ENCODE measurements around the gene RNF112. TPM values are rescaled to one million over a fixed set of nuclear protein-coding genes. Genes with fewer than 3 reads are reported as not detected.
A peak's percentile ranks its signal among the peaks of the same experiment; 100 is the strongest.
"Not testable (repeated sequence)": the region's sequence is repeated elsewhere in the genome, so short reads cannot be mapped to it uniquely, and the experiment has no call there.

The RNF112 gene
- total RNA-seq, 2 experiments from 2014 or later: 0.14 to 0.20 TPM

- DNase-seq, CTCF ChIA-PET, ATAC-seq, H3K27ac Mint-ChIP-seq, H3K36me3 Mint-ChIP-seq, H3K4me3 Mint-ChIP-seq, H3K4me1 Mint-ChIP-seq: not testable (repeated sequence)
- peaks cover 21% of the 10 kb centered on the region for H3K9me3 Mint-ChIP-seq (ENCODE audit: low read depth)
- peaks cover 24% of the 10 kb centered on the region for H3K27me3 Mint-ChIP-seq
These were observed 30.3 kb downstream of the RNF112 start for GRCh38 chr17:19441288-19441687.

- Mint-ChIP-seq H3K27me3 (peaks cover 32% of the 10 kb centered on the region), H3K4me3 (no peak overlapping the region), H3K36me3 (peaks cover 8% of the 10 kb centered on the region), H3K4me1 (peaks cover 4% of the 10 kb centered on the region), H3K27ac (no peak overlapping the region), H3K9me3 (ENCODE audit: low read depth) (peaks cover 21% of the 10 kb centered on the region)
- ATAC-seq: no peak
- DNase-seq: no peak
- CTCF ChIA-PET: interaction anchor here (1.4 to 2.3 kb wide), 2 partner anchors 77 to 80 kb away, joined by 3 to 15 read pairs; partner anchors contain the start of gene B9D1
These were observed 31.7 kb downstream of the RNF112 start for GRCh38 chr17:19442731-19443130.

GRCh38 chr17:19443148-19443547 is 32.1 kb downstream of the RNF112 start:
- Mint-ChIP-seq H3K4me1 (peaks cover 4% of the 10 kb centered on the region), H3K4me3 (no peak overlapping the region)
- no peak for ATAC-seq

GRCh38 chr17:19445105-19445504 is 34.1 kb downstream of the RNF112 start:
- Mint-ChIP-seq H3K27ac (no peak overlapping the region), H3K36me3 (peaks cover 8% of the 10 kb centered on the region), H3K4me1 (peaks cover 4% of the 10 kb centered on the region), H3K9me3 (ENCODE audit: low read depth) (peaks cover 21% of the 10 kb centered on the region), H3K4me3 (no peak overlapping the region), H3K27me3 (peaks cover 33% of the 10 kb centered on the region)
- ATAC-seq: no peak
- no peak for DNase-seq
- CTCF ChIA-PET: interaction anchor here (3.6 to 5.6 kb wide), 2 partner anchors 12 to 83 kb away, joined by 21 to 114 read pairs; partner anchors contain the start of gene B9D1

More at GRCh38 chr17:19443148-19443547, 32.1 kb downstream of the RNF112 start:
- H3K36me3 Mint-ChIP-seq: peaks cover 8% of the 10 kb centered on the region
- peaks cover 34% of the 10 kb centered on the region for H3K27me3 Mint-ChIP-seq
- DNase-seq: no peak
- no peak overlapping the region for H3K27ac Mint-ChIP-seq
- H3K9me3 Mint-ChIP-seq (ENCODE audit: low read depth): peaks cover 21% of the 10 kb centered on the region
- CTCF ChIA-PET: interaction anchor here (1.4 to 2.3 kb wide), 2 partner anchors 78 to 80 kb away, joined by 3 to 15 read pairs; partner anchors contain the start of gene B9D1

- not testable (repeated sequence) for H3K36me3 Mint-ChIP-seq, DNase-seq, H3K27ac Mint-ChIP-seq, H3K4me1 Mint-ChIP-seq, ATAC-seq, H3K4me3 Mint-ChIP-seq
- H3K9me3 Mint-ChIP-seq (ENCODE audit: low read depth): peaks cover 21% of the 10 kb centered on the region
- H3K27me3 Mint-ChIP-seq: peaks cover 29% of the 10 kb centered on the region
- CTCF ChIA-PET: interaction anchor here (0.6 to 5.6 kb wide), 12 partner anchors 10 to 166 kb away, joined by 3 to 114 read pairs (median 5); partner anchors contain the start of genes B9D1 and MAPK7
These were observed 35.5 kb downstream of the RNF112 start for GRCh38 chr17:19446577-19446976.

- H3K4me1 Mint-ChIP-seq: peaks cover 2% of the 10 kb centered on the region
- no peak overlapping the region for H3K27ac Mint-ChIP-seq
- peaks cover 29% of the 10 kb centered on the region for H3K27me3 Mint-ChIP-seq
- CTCF ChIA-PET: interaction anchor here (0.6 to 5.6 kb wide), 13 partner anchors 10 to 167 kb away, joined by 3 to 114 read pairs (median 5); partner anchors contain the start of genes B9D1 and MAPK7
- peaks cover 8% of the 10 kb centered on the region for H3K36me3 Mint-ChIP-seq
- ATAC-seq (peak; percentile 49), DNase-seq (peak; percentile 77)
- no peak overlapping the region for H3K4me3 Mint-ChIP-seq
- peaks cover 20% of the 10 kb centered on the region for H3K9me3 Mint-ChIP-seq (ENCODE audit: low read depth)
These were observed 36.1 kb downstream of the RNF112 start for GRCh38 chr17:19447085-19447583.

GRCh38 chr17:19448341-19449268 is 37.6 kb downstream of the RNF112 start:
- Mint-ChIP-seq H3K36me3 (peaks cover 4% of the 10 kb centered on the region), H3K9me3 (ENCODE audit: low read depth) (peaks cover 9% of the 10 kb centered on the region), H3K4me1 (peaks cover 2% of the 10 kb centered on the region), H3K27me3 (peaks cover 31% of the 10 kb centered on the region), H3K4me3 (no peak overlapping the region), H3K27ac (no peak overlapping the region)
- DNase-seq (no peak), ATAC-seq (no peak)
- CTCF ChIA-PET: interaction anchor here (0.8 to 5.6 kb wide), 7 partner anchors 8 to 165 kb away, joined by 3 to 114 read pairs (median 6); partner anchors contain the start of genes B9D1 and MAPK7

- H3K9me3 Mint-ChIP-seq (ENCODE audit: low read depth): peaks cover 4% of the 10 kb centered on the region
- no peak overlapping the region for H3K4me3 Mint-ChIP-seq
- no peak for ATAC-seq
- no peak overlapping the region for H3K27ac Mint-ChIP-seq
- H3K4me1 Mint-ChIP-seq: peaks cover 2% of the 10 kb centered on the region
- CTCF ChIA-PET: interaction anchor here (0.9 to 5.6 kb wide), 2 partner anchors 9 to 88 kb away, joined by 3 to 114 read pairs; partner anchors contain the start of gene B9D1
- H3K27me3 Mint-ChIP-seq: peaks cover 40% of the 10 kb centered on the region
- DNase-seq: no peak
- peaks cover 2% of the 10 kb centered on the region for H3K36me3 Mint-ChIP-seq
These were observed 38.6 kb downstream of the RNF112 start for GRCh38 chr17:19449656-19450055.

GRCh38 chr17:19453296-19453695 is 42.3 kb downstream of the RNF112 start:
- no peaks in the 10 kb centered on the region for H3K9me3 Mint-ChIP-seq (ENCODE audit: low read depth)
- H3K4me1 Mint-ChIP-seq: no peaks in the 10 kb centered on the region
- ATAC-seq: no peak
- H3K4me3 Mint-ChIP-seq: no peak overlapping the region
- no peaks in the 10 kb centered on the region for H3K36me3 Mint-ChIP-seq
- CTCF ChIA-PET: interaction anchor here (1.3 kb wide), 1 partner anchor 91 kb away, joined by 3 read pairs; the partner anchor contains the start of gene B9D1
- H3K27me3 Mint-ChIP-seq: peaks cover 35% of the 10 kb centered on the region
- DNase-seq: no peak
- H3K27ac Mint-ChIP-seq: no peak overlapping the region

- no peaks in the 10 kb centered on the region for H3K36me3 Mint-ChIP-seq
- H3K27ac Mint-ChIP-seq: no peak overlapping the region
- peaks cover 31% of the 10 kb centered on the region for H3K27me3 Mint-ChIP-seq
- no peak overlapping the region for H3K4me3 Mint-ChIP-seq
- no peak for DNase-seq
- CTCF ChIA-PET: interaction anchor here (1.3 to 3.5 kb wide), 2 partner anchors 91 to 92 kb away, joined by 3 to 20 read pairs; partner anchors contain the start of gene B9D1
- H3K4me1 Mint-ChIP-seq: no peaks in the 10 kb centered on the region
- H3K9me3 Mint-ChIP-seq (ENCODE audit: low read depth): no peaks in the 10 kb centered on the region
- no peak for ATAC-seq
These were observed 43.0 kb downstream of the RNF112 start for GRCh38 chr17:19454074-19454473.

GRCh38 chr17:19456016-19456927 is 45.2 kb downstream of the RNF112 start:
- no peaks in the 10 kb centered on the region for H3K36me3 Mint-ChIP-seq
- no peaks in the 10 kb centered on the region for H3K4me1 Mint-ChIP-seq
- no peak for DNase-seq
- no peaks in the 10 kb centered on the region for H3K9me3 Mint-ChIP-seq (ENCODE audit: low read depth)
- ATAC-seq: no peak
- H3K27ac Mint-ChIP-seq: no peak overlapping the region
- CTCF ChIA-PET: interaction anchor here (0.7 to 4.8 kb wide), 3 partner anchors 10 to 93 kb away, joined by 4 to 21 read pairs (median 20); partner anchors contain the start of gene B9D1
- peaks cover 28% of the 10 kb centered on the region for H3K27me3 Mint-ChIP-seq
- no peak overlapping the region for H3K4me3 Mint-ChIP-seq

GRCh38 chr17:19457046-19457445 is 46.0 kb downstream of the RNF112 start:
- no peaks in the 10 kb centered on the region for H3K4me1 Mint-ChIP-seq
- peaks cover 28% of the 10 kb centered on the region for H3K27me3 Mint-ChIP-seq
- ATAC-seq (no peak), DNase-seq (no peak)
- CTCF ChIA-PET: interaction anchor here (3.5 to 4.8 kb wide), 2 partner anchors 10 to 94 kb away, joined by 20 to 21 read pairs; partner anchors contain the start of gene B9D1
- no peak overlapping the region for H3K27ac Mint-ChIP-seq
- no peak overlapping the region for H3K4me3 Mint-ChIP-seq
- no peaks in the 10 kb centered on the region for H3K36me3 Mint-ChIP-seq
- H3K9me3 Mint-ChIP-seq (ENCODE audit: low read depth): no peaks in the 10 kb centered on the region

Measured in activated CD8-positive, alpha-beta memory T cell treated with anti-CD3 and anti-CD28 coated beads, Interleukin-2, amount 10 ng/mL, durations not matched to agents 7 days and 5 days (primary cell).